ENCODE results near the gene ATAD3B. TPM values are rescaled to one million over a fixed set of nuclear protein-coding genes. Genes with fewer than 3 reads are reported as not detected.

ATAD3B gene
- total and polyA plus RNA-seq, 2 donors (not counting 3 experiments of a cell fraction or from before 2014, with no cell fraction given) = 20.5 to 48.2 TPM

- no peaks in the 10 kb centered on the region for H3K9me1 ChIP-seq (replicated peaks; ENCODE audit: control insufficient read depth, extremely low read depth, insufficient read depth, low read length)
- no TSS peak for BruUV-seq (replicated peaks)
- intact Hi-C loops (cut with micrococcal nuclease) = loop anchor here (1.0 kb wide), 1 partner anchor 25 kb away; no protein-coding TSS in a partner anchor
- TF ChIP-seq FOS (IDR thresholded peaks at IDR 0.05; ENCODE audit: borderline replicate concordance, insufficient read depth, low read length) = no peak
- no peak for TF ChIP-seq MYC (IDR thresholded peaks at IDR 0.05; ENCODE audit: low read depth, low read length)
- no peak for TF ChIP-seq GATA2 (IDR thresholded peaks at IDR 0.05; ENCODE audit: insufficient read depth, insufficient read length, low read depth, low read length)
- TF ChIP-seq POLR2A (IDR thresholded peaks at IDR 0.05; ENCODE audit: low read depth, low read length) = no peak
- TF ChIP-seq CTCF (IDR thresholded peaks at IDR 0.05; ENCODE audit: extremely low read depth in 1 of 2, insufficient read depth in 1 of 2, low read depth in 1 of 2, low read length in 2 of 2) = no peak
- TF ChIP-seq MAX (IDR thresholded peaks at IDR 0.05; ENCODE audit: insufficient read depth, insufficient read length) = no peak
- POLR2A ChIA-PET = interaction anchor here (0.5 to 1.0 kb wide), 2 partner anchors 24 to 399 kb away, joined by 3 to 6 read pairs; no protein-coding TSS in a partner anchor
- H3K27ac ChIP-seq (ENCODE audit: insufficient read depth, low read depth, low read length) = no peak overlapping the region
- H4K20me1 ChIP-seq (replicated peaks; ENCODE audit: control insufficient read depth, extremely low read depth, insufficient read depth, low read length) = no peaks in the 10 kb centered on the region
- H3K36me3 ChIP-seq (ENCODE audit: control insufficient read depth in 2 of 2, extremely low read depth in 1 of 2, insufficient read depth in 2 of 2, low read length in 2 of 2) = no peaks in the 10 kb centered on the region
- no peaks in the 10 kb centered on the region for H3K9me3 ChIP-seq (replicated peaks; ENCODE audit: control insufficient read depth, insufficient read depth, low read length)
- dilution Hi-C loops (cut with MboI; ENCODE audit: extremely low pct_ligation_motif_present, low sequenced_read_pairs) = no loop called here
- FAIRE-seq (no peak), DNase-seq (ENCODE audit: low read depth, low spot score) (no peak)
- no peak overlapping the region for H3K4me2 ChIP-seq (ENCODE audit: insufficient read depth, low read length)
- no peak overlapping the region for H2AFZ ChIP-seq (ENCODE audit: low read depth, low read length)
- no peak overlapping the region for H3K9ac ChIP-seq (replicated peaks; ENCODE audit: extremely low read depth, insufficient read depth, low read length)
- H3K79me2 ChIP-seq (ENCODE audit: control insufficient read depth, insufficient read depth, low read length) = no peaks in the 10 kb centered on the region
- no peak overlapping the region for H3K4me3 ChIP-seq (replicated peaks in 1 of 3; ENCODE audit: insufficient read depth in 1 of 3, low read depth in 1 of 3, low read length in 3 of 3)
- CTCF ChIA-PET = interaction anchor here (1.0 to 2.2 kb wide), 5 partner anchors 9 to 60 kb away, joined by 3 to 13 read pairs (median 5); partner anchors contain the start of gene CCNL2
- peaks cover 19% of the 10 kb centered on the region for H3K4me1 ChIP-seq (ENCODE audit: control insufficient read depth, extremely low read depth, insufficient read depth, low read length)
- no peaks in the 10 kb centered on the region for H3K27me3 ChIP-seq (ENCODE audit: control insufficient read depth in 2 of 2, insufficient read depth in 2 of 2, low read length in 2 of 2)
Measured at GRCh38 chr1:1430992-1431844, 40.3 kb upstream of the ATAD3B start.
